HepG2 (cell line): ENCODE data around the gene PTGIS.

Experiments
- BCLAF1 ChIP-seq: fragments of 450-650 bp; IDR thresholded peaks from 2 replicates; pipeline ENCODE4 v1.6.1; 2017; ENCODE audit warnings: mild to moderate bottlenecking
- BHLHE40 ChIP-seq: IDR thresholded peaks from 2 replicates; pipeline ENCODE4 v1.6.1; 2011; ENCODE audit warnings: low read length, improper control_type of control experiment
- CTCF ChIP-seq: sonication (generic); formaldehyde crosslinking; IDR thresholded peaks from 2 replicates; pipeline ENCODE4 v1.5.0; 2020; ENCODE audit warnings: mild to moderate bottlenecking, missing genetic modification reagents, moderate library complexity
- ESRRA ChIP-seq: sonication (generic); formaldehyde crosslinking; IDR thresholded peaks from 2 replicates; pipeline ENCODE4 v1.5.1; 2020; ENCODE audit warnings: mild to moderate bottlenecking, low read depth, missing genetic modification reagents
- GABPA ChIP-seq, 2 experiments: IDR thresholded peaks; 2 replicates each; pipeline ENCODE4 v1.6.1; 2011 to 2016; ENCODE audit warnings: low read depth in 2 of 2, low read length in 1 of 2, missing biosample characterization in 1 of 2, missing genetic modification characterization in 1 of 2
- HCFC1 ChIP-seq: fragments of 150-350 bp; IDR thresholded peaks from 2 replicates; pipeline ENCODE4 v1.6.1; 2014; ENCODE audit warnings: low read depth, low read length
- JUNB ChIP-seq: sonication (generic); formaldehyde crosslinking; IDR thresholded peaks from 2 replicates; pipeline ENCODE4 v1.8.0; 2022; ENCODE audit warnings: missing genetic modification reagents, mild to moderate bottlenecking, borderline replicate concordance
- MYC ChIP-seq: sonication (generic); formaldehyde crosslinking; IDR thresholded peaks from 2 replicates; pipeline ENCODE4 v1.9.0; 2021; ENCODE audit warnings: missing genetic modification reagents, borderline replicate concordance
- RBM22 ChIP-seq: fragments of 200-400 bp; formaldehyde crosslinking; optimal IDR thresholded peaks from 2 replicates; pipeline ENCODE3; 2017; ENCODE audit warnings: mild to moderate bottlenecking, low read length, moderate library complexity
- TCF7L2 ChIP-seq: IDR thresholded peaks from 2 replicates; pipeline ENCODE4 v1.6.1; 2011; ENCODE audit warnings: mild to moderate bottlenecking, low read depth, low read length, moderate library complexity
- ZBTB38 ChIP-seq: sonication (generic); formaldehyde crosslinking; IDR thresholded peaks from 2 replicates; pipeline ENCODE4 v1.5.1; 2020; ENCODE audit warnings: mild to moderate bottlenecking, missing genetic modification reagents

- TF ChIP-seq RBM22 (no peak), HCFC1 (no peak), TCF7L2 (no peak), CTCF (CRISPR knock-in tag) (no peak), JUNB (CRISPR knock-in tag) (no peak), MYC (CRISPR knock-in tag) (no peak), GABPA (IDR thresholded peaks at IDR 0.05; ENCODE audit: low read depth, low read length) (no peak), GABPA (CRISPR knock-in tag; IDR thresholded peaks at IDR 0.05; ENCODE audit: low read depth) (no peak), ZBTB38 (no peak), BHLHE40 (no peak), BCLAF1 (no peak), ESRRA (no peak)
These were observed 31.8 kb upstream of the PTGIS start for GRCh38 chr20:49599746-49600113.
